OCI-LY7 (cell line): ENCODE measurements around the gene MPRIP. TPM values are rescaled to one million over a fixed set of nuclear protein-coding genes. Genes with fewer than 3 reads are reported as not detected.

ENCODE experiments used
- BruUV-seq: library from RNA; stranded (reverse); fragments of 400-500 nt; replicated peaks from 2 replicates; lab custom pipeline; 2021; lab: Mats Ljungman, UMichigan
- CTCF ChIA-PET: fragments of 300-600 bp; sonication (Branson Sonifier 250); formaldehyde crosslinking; loops from one replicate; lab custom pipeline; 2022; ENCODE audit warnings: antibody characterized with exemption; ENCODE audit not compliant: unreplicated experiment; lab: Charles Lee
- POLR2A ChIA-PET: fragments of 300-600 bp; sonication (Branson Sonifier 250); formaldehyde crosslinking; loops from one replicate; lab custom pipeline; 2022; ENCODE audit warnings: antibody characterized with exemption; lab: Charles Lee
- DNase-seq: peaks from one replicate; pipeline ENCODE4 v3.0.0-alpha.2; 2015; ENCODE audit warnings: low spot score
- H2AFZ ChIP-seq: fragments of 200-600 bp; sonication (generic), shearing (Covaris generic); 2 replicates; pipeline ENCODE4 v1.6.1; 2014; ENCODE audit warnings: mild to moderate bottlenecking, antibody characterized with exemption, low read length, moderate library complexity
- H3K27ac ChIP-seq: fragments of 200-600 bp; sonication (generic); 2 replicates; pipeline ENCODE4 v1.5.1; 2014; ENCODE audit warnings: mixed run types, low read depth, mild to moderate bottlenecking, moderate library complexity, low read length, inconsistent platforms; ENCODE audit not compliant: poor library complexity, severe bottlenecking
- H3K36me3 ChIP-seq: fragments of 200-600 bp; sonication (generic); 2 replicates; pipeline ENCODE4 v1.6.1; 2014; ENCODE audit warnings: mild to moderate bottlenecking, antibody characterized with exemption, low read length, moderate library complexity, mixed read lengths; ENCODE audit not compliant: insufficient read depth
- H3K4me1 ChIP-seq: fragments of 200-600 bp; sonication (generic); 2 replicates; pipeline ENCODE4 v1.5.1; 2014; ENCODE audit warnings: mild to moderate bottlenecking, low read length; ENCODE audit not compliant: insufficient read depth, poor library complexity, severe bottlenecking
- H3K4me2 ChIP-seq: fragments of 200-600 bp; sonication (generic); 2 replicates; pipeline ENCODE4 v1.6.1; 2014; ENCODE audit warnings: mild to moderate bottlenecking, low read length
- H3K4me3 ChIP-seq: fragments of 200-600 bp; sonication (generic); 2 replicates; pipeline ENCODE4 v1.5.1; 2014; ENCODE audit warnings: mild to moderate bottlenecking, low read depth, low read length; ENCODE audit not compliant: poor library complexity, severe bottlenecking
- H3K79me2 ChIP-seq: fragments of 200-600 bp; sonication (generic); 2 replicates; pipeline ENCODE4 v1.6.1; 2016; ENCODE audit warnings: low read depth, mild to moderate bottlenecking, low read length, moderate library complexity, mixed read lengths; ENCODE audit not compliant: insufficient read depth
- H3K9me2 ChIP-seq: fragments of 200-600 bp; sonication (generic); 2 replicates; pipeline ENCODE4 v1.6.1; 2016; ENCODE audit warnings: mild to moderate bottlenecking, low read length, mixed read lengths; ENCODE audit not compliant: insufficient read depth
- H3K9me3 ChIP-seq: fragments of 200-600 bp; sonication (generic); 2 replicates; pipeline ENCODE4 v1.6.1; 2014; ENCODE audit warnings: mild to moderate bottlenecking, mixed run types, low read length, mixed read lengths
- H4K20me1 ChIP-seq: fragments of 200-600 bp; sonication (generic); 2 replicates; pipeline ENCODE4 v1.6.1; 2014; ENCODE audit warnings: mild to moderate bottlenecking, antibody characterized with exemption, low read length, moderate library complexity, mixed read lengths; ENCODE audit not compliant: insufficient read depth
- CTCF ChIP-seq: fragments of 200-600 bp; sonication (generic); conservative IDR thresholded peaks from 2 replicates; pipeline ENCODE4 v1.5.1; 2014; ENCODE audit warnings: mild to moderate bottlenecking, antibody characterized with exemption, low read length, moderate library complexity, mixed read lengths
- EZH2phosphoT487 ChIP-seq: fragments of 200-600 bp; sonication (generic); IDR thresholded peaks from 2 replicates; pipeline ENCODE4 v1.6.1; 2018; ENCODE audit warnings: low read depth, borderline replicate concordance, mild to moderate bottlenecking, mixed run types, antibody characterized with exemption, low read length, moderate library complexity, mixed read lengths
- intact Hi-C: fragments of 100-400 bp; cut with micrococcal nuclease; formaldehyde crosslinking; loops from one replicate; pipeline ENCODE4 v1.10.0; 2022; ENCODE audit not compliant: unreplicated experiment
- total RNA-seq, 2 experiments: library from RNA; depleted of rRNA in 1 of 2; stranded (reverse); fragments of >200 nt in 1 of 2; shearing (Covaris generic) in 1 of 2; gene quantifications; 2 replicates each; pipeline ENCODE4 v1.2.3, GENCODE V29; 2014 to 2022

MPRIP gene
- total RNA-seq, 2 experiments from 2014 or later: 73.3 to 109 TPM

DNA sequence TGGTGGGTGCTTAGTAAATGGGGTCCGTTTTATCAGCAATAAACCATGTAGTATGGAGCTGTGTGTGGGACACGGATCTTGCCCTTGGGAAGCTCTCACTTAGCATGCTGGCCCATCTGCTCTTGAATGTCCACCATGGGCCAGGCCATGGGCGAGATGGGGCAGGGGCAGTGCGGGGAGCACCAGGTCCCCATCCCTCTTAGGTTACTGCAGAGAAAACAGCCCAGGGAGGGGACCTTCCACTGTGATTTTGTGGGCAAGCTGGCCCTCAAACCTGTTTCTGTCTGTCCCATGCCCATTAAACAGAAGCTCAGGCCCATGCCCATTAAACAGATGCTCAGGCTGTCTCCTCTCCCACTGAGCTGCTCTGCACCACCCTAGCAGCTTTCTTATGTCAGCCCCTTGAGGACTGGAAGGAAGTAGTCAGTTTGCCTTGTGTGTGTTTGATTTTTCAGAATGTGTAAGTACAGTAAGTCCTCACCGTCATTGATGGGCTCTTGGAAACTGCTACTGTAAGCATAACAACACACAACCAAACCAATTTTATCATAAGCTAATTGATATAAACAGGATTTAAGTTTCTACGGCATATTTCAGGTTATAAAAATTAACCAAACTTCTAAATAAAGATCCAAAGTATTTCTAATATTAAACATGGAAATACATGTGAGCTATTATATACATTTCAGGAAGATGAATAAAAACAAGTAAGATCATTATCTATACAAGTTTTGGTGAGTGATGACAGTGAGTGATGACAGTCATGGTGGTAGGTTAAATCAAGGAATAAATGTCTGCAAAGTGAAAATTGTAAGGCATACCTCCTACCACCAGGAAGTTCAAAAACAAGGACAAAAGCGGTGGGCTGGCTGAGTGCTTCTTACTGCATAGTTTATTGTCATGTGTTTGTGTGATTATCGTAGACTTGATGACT lies 11.5 kb downstream of the MPRIP start:
- no peak for DNase-seq
- ChIA-PET POLR2A (interaction anchor here (0.7 to 1.3 kb wide), 2 partner anchors 124 to 227 kb away, joined by 3 read pairs; partner anchors contain the start of gene COPS3), CTCF (no interaction called here)
- H3K79me2 ChIP-seq: peaks cover 6% of the 10 kb centered on the region; the same call in 1 of the 2 replicates
- no peak overlapping the region for H3K27ac ChIP-seq
- H3K9me3 ChIP-seq: no peaks in the 10 kb centered on the region
- H3K4me1 ChIP-seq: no peaks in the 10 kb centered on the region
- no peaks in the 10 kb centered on the region for H3K36me3 ChIP-seq
- H3K4me2 ChIP-seq: no peak overlapping the region
- intact Hi-C loops: no loop called here
- no peaks in the 10 kb centered on the region for H3K9me2 ChIP-seq
- peaks cover 9% of the 10 kb centered on the region; the same call in 1 of the 2 replicates for H4K20me1 ChIP-seq
- H3K4me3 ChIP-seq: no peak overlapping the region
- TF ChIP-seq EZH2phosphoT487: no peak
- no peak for TF ChIP-seq CTCF
- no peak overlapping the region for H2AFZ ChIP-seq
- no TSS peak for BruUV-seq

DNA sequence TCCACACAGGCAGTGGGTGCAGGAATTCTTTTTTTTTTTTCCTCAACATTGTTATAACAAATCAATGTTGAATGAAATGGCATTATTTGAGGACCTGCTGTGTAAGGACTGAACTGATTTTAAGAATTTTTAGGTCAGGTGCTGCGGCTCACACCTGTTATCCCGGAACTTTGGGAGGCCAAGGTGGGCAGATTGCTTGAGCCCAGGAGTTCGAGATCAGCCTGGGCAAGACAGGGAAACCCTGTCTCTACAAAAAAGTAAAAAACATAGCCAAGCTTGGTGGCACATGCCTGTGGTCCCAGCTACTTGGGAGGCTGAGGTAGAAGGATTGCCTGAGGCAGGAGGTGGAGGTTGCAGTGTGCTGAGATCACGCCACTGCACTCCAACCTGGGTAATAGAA lies 12.4 kb downstream of the MPRIP start:
- H3K36me3 ChIP-seq: no peaks in the 10 kb centered on the region
- ChIA-PET POLR2A (interaction anchor here (1.3 to 1.4 kb wide), 2 partner anchors 59 to 226 kb away, joined by 3 to 4 read pairs; partner anchors contain the start of gene COPS3), CTCF (no interaction called here)
- H3K9me3 ChIP-seq: no peaks in the 10 kb centered on the region
- no peaks in the 10 kb centered on the region for H3K9me2 ChIP-seq
- no peak overlapping the region for H2AFZ ChIP-seq
- H3K4me1 ChIP-seq: no peaks in the 10 kb centered on the region
- H4K20me1 ChIP-seq: no peaks in the 10 kb centered on the region
- TF ChIP-seq EZH2phosphoT487 (no peak), CTCF (no peak)
- DNase-seq: no peak
- no TSS peak for BruUV-seq
- H3K4me2 ChIP-seq: no peak overlapping the region
- intact Hi-C loops: no loop called here
- H3K4me3 ChIP-seq: no peak overlapping the region
- no peak overlapping the region for H3K27ac ChIP-seq
- H3K79me2 ChIP-seq: no peaks in the 10 kb centered on the region
